HepG2 (cell line): Measurements from ENCODE around the gene CCT8. TPM values are rescaled to one million over a fixed set of nuclear protein-coding genes. Genes with fewer than 3 reads are reported as not detected.
A peak's percentile ranks its signal among the peaks of the same experiment; 100 is the strongest.
"Not testable (repeated sequence)": the region's sequence is repeated elsewhere in the genome, so short reads cannot be mapped to it uniquely, and the experiment has no call there.

ENCODE experiments used
- ATAC-seq: fragments of 200-7000 bp; cut with Tn5 transposase; 3 replicates; pipeline ENCODE4 v1.9.1; 2020; ENCODE audit warnings: mild to moderate bottlenecking, moderate library complexity
- BruUV-seq: library from RNA; stranded (reverse); fragments of 400-500 nt; replicated peaks from 2 replicates; lab custom pipeline; 2021; lab: Mats Ljungman, UMichigan
- CTCF ChIA-PET: fragments of 300-600 bp; formaldehyde crosslinking; extraction: SDS; loops from one replicate; lab custom pipeline; 2021; ENCODE audit warnings: low total read pairs, inconsistent platforms, low intra/inter-chr PET ratio; lab: Yijun Ruan, JAX
- POLR2A ChIA-PET: fragments of 350-600 bp; sonication (Branson Sonifier 250); formaldehyde crosslinking; loops from one replicate; lab custom pipeline; 2020; ENCODE audit warnings: antibody characterized with exemption, inconsistent platforms; lab: Yijun Ruan, JAX
- DNase-seq: peaks from one replicate; pipeline ENCODE4 v3.0.0-alpha.2; 2015; ENCODE audit warnings: low spot score
- FAIRE-seq: peaks from 3 replicates; lab custom pipeline; 2011; peaks lifted over from hg19 to GRCh38; lab: Jason Lieb, UNC
- H2AFZ ChIP-seq: one replicate; pipeline ENCODE4 v1.6.1; 2011; ENCODE audit warnings: low read length, inconsistent platforms
- H3K27ac ChIP-seq: fragments of 300-600 bp; 3 replicates; pipeline ENCODE4 v1.8.0; 2011; ENCODE audit warnings: mixed run types, mild to moderate bottlenecking, mixed read lengths, low read length, inconsistent platforms; ENCODE audit not compliant: insufficient read depth; ENCODE audit errors: extremely low read length
- H3K27me3 ChIP-seq, 2 experiments: fragments of 200-600 bp in 1 of 2; 2 replicates in 1 of 2; 3 replicates in 1 of 2; pipeline versions ENCODE4 v1.6.0 to v1.8.0; 2011; ENCODE audit warnings: low read length in 2 of 2, mild to moderate bottlenecking in 2 of 2, moderate library complexity in 2 of 2, inconsistent platforms in 1 of 2; ENCODE audit not compliant: insufficient read depth in 2 of 2, control insufficient read depth in 1 of 2
- H3K36me3 ChIP-seq, 2 experiments: fragments of 200-600 bp in 1 of 2; replicated peaks in 1 of 2; 2 replicates in 1 of 2; 3 replicates in 1 of 2; pipeline versions ENCODE4 v1.5.1 to v1.8.0; 2011; ENCODE audit warnings: low read length in 2 of 2, inconsistent platforms in 1 of 2; ENCODE audit not compliant: insufficient read depth in 2 of 2, control insufficient read depth in 1 of 2
- H3K4me1 ChIP-seq: 2 replicates; pipeline ENCODE4 v1.5.1; 2012; ENCODE audit warnings: low read length, inconsistent platforms; ENCODE audit not compliant: insufficient read depth
- H3K4me2 ChIP-seq: 2 replicates; pipeline ENCODE4 v1.6.0; 2011; ENCODE audit warnings: low read depth, low read length, inconsistent platforms
- H3K4me3 ChIP-seq, 3 experiments: fragments of 200-600 bp in 1 of 3; sonication (generic), shearing (Covaris generic) in 1 of 3; replicated peaks in 1 of 3; 2 replicates each; pipeline ENCODE4 v1.5.1; 2011 to 2016; ENCODE audit warnings: low read length in 3 of 3, inconsistent platforms in 2 of 3, low read depth in 2 of 3, mild to moderate bottlenecking in 2 of 3, control low read depth in 1 of 3, mixed read lengths in 1 of 3; ENCODE audit not compliant: insufficient read depth in 1 of 3
- H3K79me2 ChIP-seq: one replicate; pipeline ENCODE4 v1.6.1; 2011; ENCODE audit warnings: low read length, inconsistent platforms; ENCODE audit not compliant: insufficient read depth
- H3K9ac ChIP-seq: 2 replicates; pipeline ENCODE4 v1.6.0; 2011; ENCODE audit warnings: mild to moderate bottlenecking, low read depth, low read length, inconsistent platforms; ENCODE audit not compliant: insufficient read depth
- H3K9me3 ChIP-seq: 2 replicates; pipeline ENCODE4 v1.5.1; 2012; ENCODE audit warnings: mild to moderate bottlenecking, low read length
- H4K20me1 ChIP-seq: 2 replicates; pipeline ENCODE4 v1.6.0; 2011; ENCODE audit warnings: inconsistent platforms, mild to moderate bottlenecking, low read length, moderate library complexity; ENCODE audit not compliant: insufficient read depth
- CREB1 ChIP-seq, 2 experiments: fragments of 450-650 bp in 1 of 2; IDR thresholded peaks; 2 replicates each; pipeline ENCODE4 v1.6.1; 2016 to 2017; ENCODE audit warnings: control low read depth in 1 of 2, mild to moderate bottlenecking in 1 of 2, missing compliant biosample characterization in 1 of 2, missing genetic modification characterization in 1 of 2
- NFYB ChIP-seq: sonication (generic); formaldehyde crosslinking; IDR thresholded peaks from 2 replicates; pipeline ENCODE4 v1.4.0; 2020; ENCODE audit warnings: missing genetic modification reagents
- NFYC ChIP-seq: IDR thresholded peaks from 2 replicates; pipeline ENCODE4 v1.6.1; 2016; ENCODE audit warnings: missing genetic modification reagents, missing compliant biosample characterization
- SMARCC2 ChIP-seq: fragments of 450-650 bp; IDR thresholded peaks from 2 replicates; pipeline ENCODE4 v1.6.1; 2017; ENCODE audit warnings: antibody characterized with exemption, mild to moderate bottlenecking
- ZBTB38 ChIP-seq: sonication (generic); formaldehyde crosslinking; IDR thresholded peaks from 2 replicates; pipeline ENCODE4 v1.5.1; 2020; ENCODE audit warnings: mild to moderate bottlenecking, missing genetic modification reagents
- ZMYM4 ChIP-seq: sonication (generic); formaldehyde crosslinking; IDR thresholded peaks from 2 replicates; pipeline ENCODE4 v1.8.1; 2023; ENCODE audit warnings: mild to moderate bottlenecking, missing genetic modification reagents
- ZNF678 ChIP-seq: sonication (generic); formaldehyde crosslinking; IDR thresholded peaks from 2 replicates; pipeline ENCODE4 v1.4.0; 2020; ENCODE audit warnings: mild to moderate bottlenecking, missing genetic modification reagents
- WGBS: methylation state at CpG from one replicate; pipeline ENCODE4 v1.1.6; 2017; ENCODE audit warnings: low lambda C conversion rate; 5-methylcytosine and 5-hydroxymethylcytosine counted together
- in situ Hi-C: cut with HindIII; loops from 2 replicates; pipeline ENCODE4 v1.10.0; 2017; ENCODE audit warnings: low pct_unique_long_range_greater_than_20kb; ENCODE audit not compliant: extremely low pct_ligation_motif_present
- intact Hi-C: fragments of 100-400 bp; cut with micrococcal nuclease; formaldehyde crosslinking; loops from one replicate; pipeline ENCODE4 v1.10.0; 2022; ENCODE audit not compliant: unreplicated experiment
- polyA plus RNA-seq, 8 experiments: library from polyadenylated mRNA; depleted of rRNA in 3 of 8; stranded (reverse) in 7 of 8; unstranded in 1 of 8; fragments of >200 nt; fragmentation: Illumina TruSeq in 4 of 8; extraction: Trizol in 4 of 8; gene quantifications; 2 replicates each; pipeline versions ENCODE4 v1.2.1 to v1.2.3, GENCODE V29; 2011 to 2016; ENCODE audit warnings: low read depth in 4 of 8, missing spikeins in 1 of 8, mixed read lengths in 1 of 8; ENCODE audit not compliant: insufficient read depth in 1 of 8
- total RNA-seq, 5 experiments: library from RNA; depleted of rRNA; stranded (reverse); fragments of >200 nt; fragmentation: Illumina TruSeq; extraction: Trizol; gene quantifications; 2 replicates each; pipeline ENCODE4 v1.2.3, GENCODE V29; 2016; ENCODE audit warnings: low read depth in 1 of 5

Gene CCT8
- total and polyA plus RNA-seq, 2 of the 13 experiments (the other 11 are each of a cell fraction or from before 2014, with no cell fraction given): 127 to 325 TPM

DNA sequence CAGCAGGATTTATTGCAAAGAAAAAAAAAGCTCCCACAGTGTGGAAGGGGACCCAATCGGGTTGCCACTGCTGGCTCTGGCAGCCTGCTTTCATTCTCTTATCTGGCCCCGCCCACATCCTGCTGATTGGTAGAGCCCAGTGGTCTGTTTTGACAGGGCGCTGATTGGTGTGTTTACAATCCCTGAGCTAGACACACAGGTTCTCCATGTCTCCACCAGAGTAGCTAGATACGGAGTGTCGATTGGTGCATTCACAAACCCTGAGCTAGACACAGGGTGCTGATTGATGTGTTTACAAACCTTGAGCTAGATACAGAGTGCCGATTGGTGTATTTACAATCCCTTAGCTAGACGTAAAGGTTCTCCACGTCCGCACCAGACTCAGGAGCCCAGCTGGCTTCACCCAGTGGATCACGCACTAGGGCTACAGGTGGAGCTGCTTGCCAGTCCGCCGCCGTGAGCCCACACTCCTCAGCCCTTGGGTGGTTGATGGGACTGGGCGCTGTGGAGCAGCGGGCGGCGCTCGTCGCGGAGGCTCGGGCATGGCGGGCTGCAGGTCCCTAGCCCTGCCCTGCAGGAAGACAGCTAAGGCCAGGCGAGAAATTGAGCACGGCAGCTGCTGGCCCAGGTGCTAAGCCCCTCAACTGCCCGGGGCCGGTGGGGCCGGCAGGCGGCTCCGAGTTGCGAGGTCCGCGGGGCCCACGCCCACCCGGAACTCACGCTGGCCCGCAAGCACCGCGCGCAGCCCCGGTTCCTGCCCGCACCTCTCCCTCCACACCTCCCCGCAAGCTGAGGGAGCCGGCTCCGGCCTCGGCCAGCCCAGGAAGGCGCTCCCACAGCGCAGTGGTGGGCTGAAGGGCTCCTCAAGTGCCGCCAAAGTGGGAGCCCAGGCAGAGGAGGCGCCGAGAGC lies 3.5 kb upstream of the CCT8 start:
- BruUV-seq, H3K4me2 ChIP-seq, H4K20me1 ChIP-seq, H3K27me3 ChIP-seq, intact Hi-C loops, FAIRE-seq, H2AFZ ChIP-seq, H3K27ac ChIP-seq, ATAC-seq, H3K4me3 ChIP-seq, H3K9me3 ChIP-seq, CTCF ChIA-PET, DNase-seq, H3K9ac ChIP-seq, H3K36me3 ChIP-seq: not testable (repeated sequence)
- H3K79me2 ChIP-seq: peaks cover 15% of the 10 kb centered on the region
- peaks cover 40% of the 10 kb centered on the region for H3K4me1 ChIP-seq
- POLR2A ChIA-PET: interaction anchor here (0.7 kb wide), 1 partner anchor 85 kb away, joined by 3 read pairs; the partner anchor contains the start of gene LTN1
- peak; percentile 70 for TF ChIP-seq NFYC
- TF ChIP-seq ZMYM4 (CRISPR knock-in tag): 0 out of 2 replicates have a peak, but pooled peaks have one; percentile 36
- 0 out of 2 replicates have a peak, but pooled peaks have one; percentile 22 for TF ChIP-seq ZBTB38 (CRISPR knock-in tag)
- TF ChIP-seq NFYB: peak; percentile 76
- 92% methylated on average over 20 of the region's 50 CpGs for WGBS
- in situ Hi-C loops: loop anchor here (25.0 kb wide), 2 partner anchors 760 to 2010 kb away; no protein-coding TSS in a partner anchor

DNA sequence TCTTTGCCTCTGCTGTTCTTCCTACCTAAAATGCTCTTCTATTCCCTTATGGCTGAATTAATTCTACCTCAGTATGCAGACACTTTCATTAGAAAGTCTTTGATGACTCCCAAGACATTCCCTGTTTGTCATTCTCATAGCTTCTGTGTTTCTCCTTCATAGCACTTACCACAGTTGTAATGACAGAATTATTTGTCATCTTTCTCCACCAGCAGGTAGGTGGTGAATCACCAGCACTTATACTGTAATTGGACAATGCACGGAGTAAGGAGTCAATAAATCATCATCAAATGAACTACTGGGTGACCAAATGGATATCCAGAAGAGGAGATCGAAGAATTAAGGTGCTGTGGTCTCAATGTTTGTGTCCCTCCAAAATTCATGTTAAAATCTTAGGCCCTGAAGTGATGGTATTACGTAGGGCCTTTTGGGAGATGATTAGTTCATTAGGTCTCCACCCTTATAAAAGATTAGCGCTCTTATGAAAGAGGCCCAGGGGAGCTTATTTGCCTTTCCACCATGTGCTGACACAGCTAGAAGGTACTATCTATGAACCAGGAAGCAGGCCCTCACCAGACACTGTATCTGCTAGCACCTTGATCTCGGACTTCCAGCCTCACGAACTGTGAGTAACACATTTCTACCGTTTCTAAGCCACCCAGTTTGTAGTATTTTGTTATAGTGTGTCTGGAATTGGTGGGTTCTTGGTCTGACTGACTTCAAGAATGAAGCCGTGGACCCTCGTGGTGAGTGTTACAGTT lies 2.4 kb upstream of the CCT8 start:
- Histone ChIP-seq H3K4me1 (peaks cover 51% of the 10 kb centered on the region), H3K4me3 (no peak overlapping the region), H3K27ac (no peak overlapping the region), H4K20me1 (peaks cover 20% of the 10 kb centered on the region), H3K36me3 (no peaks in the 10 kb centered on the region), H2AFZ (peak overlapping the region; percentile 62), H3K9ac (no peak overlapping the region), H3K79me2 (peaks cover 26% of the 10 kb centered on the region), H3K27me3 (no peaks in the 10 kb centered on the region; a peak in 1 of 5 replicates), H3K4me2 (no peak overlapping the region), H3K9me3 (no peaks in the 10 kb centered on the region)
- no TSS peak for BruUV-seq
- ChIA-PET POLR2A (no interaction called here), CTCF (no interaction called here)
- intact Hi-C loops (no loop called here), in situ Hi-C loops (loop anchor here (25.0 kb wide), 2 partner anchors 761 to 2011 kb away; no protein-coding TSS in a partner anchor)
- DNase-seq (no peak), FAIRE-seq (no peak), ATAC-seq (no peak)
- WGBS: 80% methylated on average over 9 of the region's 9 CpGs
- TF ChIP-seq CREB1 (IDR thresholded peaks at IDR 0.05) (0 out of 2 replicates have a peak, but pooled peaks have one; percentile 16), CREB1 (CRISPR knock-in tag; IDR thresholded peaks at IDR 0.05) (no peak), ZNF678 (CRISPR knock-in tag) (no peak), SMARCC2 (no peak)
